Measurements from ENCODE around the gene ADARB1. TPM values are rescaled to one million over a fixed set of nuclear protein-coding genes. Genes with fewer than 3 reads are reported as not detected.

The ADARB1 gene
- total RNA-seq, 1 experiment from 2014 or later, result 15.8 TPM

- Histone ChIP-seq H3K56ac (ENCODE audit: insufficient read length, low read depth, low read length) (no peak overlapping the region), H4K91ac (ENCODE audit: insufficient read length, low read depth, low read length) (no peak overlapping the region), H3K23me2 (ENCODE audit: insufficient read length, low read depth, low read length, poor library complexity, severe bottlenecking) (no peaks in the 10 kb centered on the region), H4K5ac (ENCODE audit: insufficient read length, low read depth, low read length) (no peak overlapping the region), H2AK5ac (ENCODE audit: insufficient read length, low read length) (no peak overlapping the region), H4K8ac (replicated peaks; ENCODE audit: insufficient read length, low read depth, low read length) (no peak overlapping the region), H3K4ac (ENCODE audit: low read depth, low read length) (no peak overlapping the region), H2BK120ac (ENCODE audit: low read depth, low read length, poor library complexity, severe bottlenecking) (no peak overlapping the region), H2BK12ac (ENCODE audit: insufficient read length, low read depth, low read length) (no peak overlapping the region), H3K79me1 (ENCODE audit: insufficient read depth, low read depth, low read length, poor library complexity, severe bottlenecking) (no peaks in the 10 kb centered on the region), H3K4me1 (ENCODE audit: insufficient read depth, low read length) (no peaks in the 10 kb centered on the region), H3T11ph (ENCODE audit: low read length) (no peak overlapping the region), H3K27ac (ENCODE audit: insufficient read length, low read depth, low read length) (no peak overlapping the region), H3K14ac (ENCODE audit: insufficient read depth, low read length) (no peak overlapping the region; the same call in 1 of the 2 replicates), H2BK20ac (ENCODE audit: low read depth, low read length, poor library complexity, severe bottlenecking) (no peak overlapping the region), H3K4me2 (ENCODE audit: insufficient read depth, insufficient read length, low read length) (no peak overlapping the region), H3K79me2 (ENCODE audit: insufficient read depth, low read length) (no peaks in the 10 kb centered on the region), H3K27me3 (ENCODE audit: insufficient read depth, low read length) (no peaks in the 10 kb centered on the region; the same call in 1 of the 2 replicates), H3K23ac (ENCODE audit: insufficient read length, low read depth, low read length) (no peak overlapping the region), H2AFZ (ENCODE audit: low read length) (no peak overlapping the region), H3K9me3 (ENCODE audit: control insufficient read depth, low read depth, low read length) (no peaks in the 10 kb centered on the region), H3K9ac (ENCODE audit: extremely low read depth, insufficient read length, low read length) (no peak overlapping the region), H4K20me1 (ENCODE audit: control insufficient read depth, insufficient read depth, insufficient read length) (no peaks in the 10 kb centered on the region), H2BK5ac (ENCODE audit: insufficient read length, low read length) (no peak overlapping the region), H2BK15ac (ENCODE audit: low read depth, low read length) (no peak overlapping the region), H3K18ac (ENCODE audit: insufficient read length, low read depth, low read length) (no peak overlapping the region)
- no peaks in the 10 kb centered on the region; the same call in none of the 2 replicates for H3K27me3 Mint-ChIP-seq (ENCODE audit: low read depth)
- TF ChIP-seq CTCF (conservative IDR thresholded peaks at IDR 0.05), result no peak
- H3K4me3 Mint-ChIP-seq, result no peak overlapping the region
- no peak overlapping the region; a peak in 1 of 7 replicates for H3K27ac Mint-ChIP-seq
- peaks cover 0 to 11% of the 10 kb centered on the region in 2 experiments; a peak in 1 of 4 replicates for H3K4me1 Mint-ChIP-seq
- no peak for DNase-seq
- no peaks in the 10 kb centered on the region for H3K9me3 Mint-ChIP-seq
- no peaks in the 10 kb centered on the region for H3K36me3 Mint-ChIP-seq (ENCODE audit: insufficient read depth in 1 of 3, low read depth in 3 of 3)
- no CpG with 5 or more reads among the region's 7 CpGs for WGBS (ENCODE audit: extremely low coverage, insufficient read length, low lambda C conversion rate)
These were observed 20.0 kb downstream of the ADARB1 start for GRCh38 chr21:45094412-45094811.
